SK-N-MC (cell line): ENCODE data around the gene NNT.

ENCODE experiments used
- EZH2 ChIP-seq: fragments of 200-600 bp; sonication (generic); IDR thresholded peaks from one replicate; pipeline ENCODE4 v1.6.1; 2017; ENCODE audit warnings: antibody characterized with exemption
- FOXP2 ChIP-seq: optimal IDR thresholded peaks from 2 replicates; pipeline ENCODE3; 2011; ENCODE audit warnings: mild to moderate bottlenecking, moderate library complexity; ENCODE audit not compliant: insufficient read depth; ENCODE audit errors: extremely low read length, control extremely low read depth
- POLR2AphosphoS5 ChIP-seq: IDR thresholded peaks from 2 replicates; pipeline ENCODE4 v1.6.1; 2012; ENCODE audit warnings: mild to moderate bottlenecking, low read depth, low read length, borderline replicate concordance

- TF ChIP-seq EZH2 (no peak), POLR2AphosphoS5 (no peak), FOXP2 (no peak)
Measured at GRCh38 chr5:43687275-43687674, 84.3 kb downstream of the NNT start.
